Spinal cord (tissue), 10 donors: ENCODE results near the gene RFC2. TPM values are rescaled to one million over a fixed set of nuclear protein-coding genes. Genes with fewer than 3 reads are reported as not detected.

Source experiments
- DNase-seq, 6 donors: peaks; one replicate each; pipeline versions ENCODE4 v3.0.0 to v3.0.0-alpha.2; 2013 to 2015; ENCODE audit warnings: low spot score in 6 of 6, low read depth in 4 of 6
- H3K27ac ChIP-seq: one replicate; pipeline ENCODE4 v1.5.1; 2013; ENCODE audit warnings: low read depth, low read length, control low read depth
- H3K27me3 ChIP-seq: one replicate; pipeline ENCODE4 v1.6.1; 2013; ENCODE audit warnings: low read length; ENCODE audit not compliant: control insufficient read depth, insufficient read depth
- H3K36me3 ChIP-seq: one replicate; pipeline ENCODE4 v1.6.1; 2013; ENCODE audit warnings: low read length; ENCODE audit not compliant: control insufficient read depth, insufficient read depth
- H3K4me1 ChIP-seq: one replicate; pipeline ENCODE4 v1.6.1; 2013; ENCODE audit warnings: low read length; ENCODE audit not compliant: control insufficient read depth, insufficient read depth
- H3K4me3 ChIP-seq: one replicate; pipeline ENCODE4 v1.5.1; 2013; ENCODE audit warnings: low read depth, low read length, control low read depth
- H3K9me3 ChIP-seq: one replicate; pipeline ENCODE4 v1.6.1; 2013; ENCODE audit warnings: low read length; ENCODE audit not compliant: control insufficient read depth, insufficient read depth
- WGBS: methylation state at CpG from one replicate; pipeline ENCODE4 v1.1.5; 2013; ENCODE audit warnings: missing lambda C conversion rate; ENCODE audit not compliant: insufficient coverage; 5-methylcytosine and 5-hydroxymethylcytosine counted together
- polyA plus RNA-seq, 2 donors: library from polyadenylated mRNA; unstranded; fragments of 120-200 nt; gene quantifications; one replicate each; pipeline ENCODE4 v1.2.1, GENCODE V29; 2013; ENCODE audit not compliant: insufficient read length in 2 of 2
- small RNA-seq: library from RNA; depleted of rRNA; stranded (forward); fragments of <200 nt; gene quantifications from one replicate; pipeline ENCODE3, GENCODE V24; 2014; ENCODE audit warnings: low replicate concordance
- total RNA-seq, 2 donors: library from RNA; depleted of rRNA in 1 of 2; stranded (reverse); fragments of 120-200 nt in 1 of 2; fragments of >200 nt in 1 of 2; gene quantifications; one replicate each; pipeline versions ENCODE4 v1.2.3 to v1.2.4, GENCODE V29; 2013 to 2014
- donor health status: healthy.

Gene RFC2
- total and polyA plus RNA-seq, 4 donors = 17.9 to 43.6 (median 34.5) TPM

- no peak for DNase-seq
- Histone ChIP-seq H3K27me3 (no peaks in the 10 kb centered on the region), H3K4me3 (no peak overlapping the region), H3K36me3 (peaks cover 28% of the 10 kb centered on the region), H3K9me3 (no peaks in the 10 kb centered on the region), H3K4me1 (peaks cover 8% of the 10 kb centered on the region), H3K27ac (no peak overlapping the region)
- 100% methylated on average over 1 of the region's 6 CpGs for WGBS
Measured at GRCh38 chr7:74185016-74185415, 69.2 kb downstream of the RFC2 start.

- H3K27ac ChIP-seq = no peak overlapping the region
- H3K4me1 ChIP-seq = peaks cover 8% of the 10 kb centered on the region
- 81% methylated on average over 4 of the region's 7 CpGs for WGBS
- no peaks in the 10 kb centered on the region for H3K27me3 ChIP-seq
- DNase-seq = no peak
- peaks cover 29% of the 10 kb centered on the region for H3K36me3 ChIP-seq
- no peak overlapping the region for H3K4me3 ChIP-seq
- H3K9me3 ChIP-seq = no peaks in the 10 kb centered on the region
Measured at GRCh38 chr7:74183653-74184450, 70.3 kb downstream of the RFC2 start.

DNA sequence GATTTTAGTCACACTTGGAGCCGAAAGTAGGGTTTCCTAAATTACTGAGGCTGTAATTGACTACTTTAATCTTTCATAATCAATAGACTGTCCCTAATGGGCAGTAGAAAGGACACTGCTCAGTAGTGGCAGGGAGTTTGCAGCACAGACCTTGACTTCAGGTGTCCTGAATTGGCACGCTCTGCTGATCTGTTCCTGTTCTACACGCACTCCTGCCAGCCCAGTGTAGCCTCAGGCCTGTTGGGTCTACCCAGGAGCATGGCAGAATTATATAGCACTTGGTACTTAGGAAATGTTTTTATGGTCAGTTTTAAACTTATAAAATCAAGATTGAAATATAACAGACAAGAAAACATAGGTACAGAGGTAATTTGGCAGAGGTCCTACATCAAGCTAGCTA lies 71.1 kb downstream of the RFC2 start:
- H3K27ac ChIP-seq = no peak overlapping the region
- WGBS = 80% methylated on average over 1 of the region's 3 CpGs
- H3K27me3 ChIP-seq = no peaks in the 10 kb centered on the region
- no peak overlapping the region for H3K4me3 ChIP-seq
- H3K4me1 ChIP-seq = peaks cover 12% of the 10 kb centered on the region
- peaks cover 22% of the 10 kb centered on the region for H3K36me3 ChIP-seq
- no peak for DNase-seq
- H3K9me3 ChIP-seq = no peaks in the 10 kb centered on the region

DNA sequence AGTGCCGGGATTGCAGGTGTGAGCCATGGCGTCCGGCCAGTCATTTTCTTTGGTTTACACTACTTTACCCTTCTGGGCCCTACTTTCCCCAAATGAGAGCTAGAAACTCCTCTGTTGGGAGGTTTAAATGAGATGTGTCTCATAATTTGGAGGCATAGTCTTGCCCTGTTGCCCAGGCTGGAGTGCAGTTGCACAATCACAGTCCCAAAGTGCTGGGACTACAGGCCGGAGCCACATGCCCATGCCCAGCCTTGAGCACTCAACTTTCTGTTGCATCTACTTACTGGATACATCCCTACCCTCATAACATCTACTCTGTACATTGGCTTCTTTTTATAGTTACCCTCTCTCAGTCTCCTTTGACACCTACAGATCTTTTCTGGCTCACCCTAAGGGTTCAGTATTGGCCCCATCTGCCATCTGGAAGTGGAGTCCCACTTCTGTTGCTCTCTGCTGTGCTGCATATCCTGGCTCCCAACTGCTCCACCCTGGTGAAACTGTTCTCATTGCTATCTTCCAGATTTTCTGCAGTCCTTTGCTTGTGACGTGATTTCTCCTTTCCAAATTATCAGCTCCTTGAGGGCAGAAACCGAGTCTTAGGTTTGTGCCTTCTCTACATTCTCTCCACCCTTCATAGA lies 71.6 kb downstream of the RFC2 start:
- Histone ChIP-seq H3K27me3 (no peaks in the 10 kb centered on the region), H3K27ac (no peak overlapping the region), H3K4me3 (no peak overlapping the region), H3K4me1 (peaks cover 15% of the 10 kb centered on the region), H3K9me3 (no peaks in the 10 kb centered on the region), H3K36me3 (peaks cover 22% of the 10 kb centered on the region)
- 100% methylated on average over 2 of the region's 6 CpGs for WGBS
- no peak for DNase-seq

- H3K27ac ChIP-seq = no peak overlapping the region
- no CpG with 5 or more reads among the region's 5 CpGs for WGBS
- no peak overlapping the region for H3K4me3 ChIP-seq
- no peak for DNase-seq
- H3K4me1 ChIP-seq = peaks cover 11% of the 10 kb centered on the region
- no peaks in the 10 kb centered on the region for H3K9me3 ChIP-seq
- peaks cover 15% of the 10 kb centered on the region for H3K36me3 ChIP-seq
- H3K27me3 ChIP-seq = no peaks in the 10 kb centered on the region
Measured at GRCh38 chr7:74181821-74182220, 72.4 kb downstream of the RFC2 start.

Small RNA genes within 50 kb of the gene (small RNA-seq; reads per million reads assigned to genes)
- 6.4 reads per million, percentile 95 among the genes with 10 or more reads in this experiment for gene MIR590

Other genes starting within 250 kb of the RFC2 start
- gene ELN, start 226.2 kb downstream of the RFC2 start, total RNA-seq = 100 to 1,000 TPM; 203 to 287 TPM
- 100 to 1,000 TPM; 114 to 192 TPM for gene ELN, start 226.2 kb downstream of the RFC2 start, polyA plus RNA-seq
- 10 to 100 TPM; 26.3 to 35.6 TPM for gene LIMK1, start 170.6 kb downstream of the RFC2 start, total RNA-seq
- gene LIMK1, start 170.6 kb downstream of the RFC2 start, polyA plus RNA-seq = 10 to 100 TPM; 81.4 to 81.5 TPM
- gene EIF4H, start 80.0 kb downstream of the RFC2 start, total RNA-seq = 100 to 1,000 TPM; 176 to 184 TPM
- 100 to 1,000 TPM; 252 to 261 TPM for gene EIF4H, start 80.0 kb downstream of the RFC2 start, polyA plus RNA-seq
- 10 to 100 TPM in 1 of 2 donors, 1 to 10 TPM in 1; 6.4 to 10.3 TPM for gene LAT2, start 44.4 kb downstream of the RFC2 start, total RNA-seq
- 10 to 100 TPM in 1 of 2 donors, 1 to 10 TPM in 1; 8.9 to 10.1 TPM for gene LAT2, start 44.4 kb downstream of the RFC2 start, polyA plus RNA-seq
- gene CLIP2, start 35.0 kb upstream of the RFC2 start, total RNA-seq = 10 to 100 TPM; 34.4 to 44.9 TPM
- 100 to 1,000 TPM; 109 to 110 TPM for gene CLIP2, start 35.0 kb upstream of the RFC2 start, polyA plus RNA-seq
- 10 to 100 TPM; 10.0 to 11.7 TPM for gene GTF2IRD1, start 199.5 kb upstream of the RFC2 start, total RNA-seq
- 10 to 100 TPM; 27.0 to 33.5 TPM for gene GTF2IRD1, start 199.5 kb upstream of the RFC2 start, polyA plus RNA-seq